Measurements from ENCODE around the gene ZBTB47. TPM values are rescaled to one million over a fixed set of nuclear protein-coding genes. Genes with fewer than 3 reads are reported as not detected.

The ZBTB47 gene
- polyA plus RNA-seq, 10 donors = 26.3 to 37.7 (median 28.4) TPM

- no peak for DNase-seq
These were observed 10.9 kb downstream of the ZBTB47 start for GRCh38 chr3:42664438-42664803.

DNA sequence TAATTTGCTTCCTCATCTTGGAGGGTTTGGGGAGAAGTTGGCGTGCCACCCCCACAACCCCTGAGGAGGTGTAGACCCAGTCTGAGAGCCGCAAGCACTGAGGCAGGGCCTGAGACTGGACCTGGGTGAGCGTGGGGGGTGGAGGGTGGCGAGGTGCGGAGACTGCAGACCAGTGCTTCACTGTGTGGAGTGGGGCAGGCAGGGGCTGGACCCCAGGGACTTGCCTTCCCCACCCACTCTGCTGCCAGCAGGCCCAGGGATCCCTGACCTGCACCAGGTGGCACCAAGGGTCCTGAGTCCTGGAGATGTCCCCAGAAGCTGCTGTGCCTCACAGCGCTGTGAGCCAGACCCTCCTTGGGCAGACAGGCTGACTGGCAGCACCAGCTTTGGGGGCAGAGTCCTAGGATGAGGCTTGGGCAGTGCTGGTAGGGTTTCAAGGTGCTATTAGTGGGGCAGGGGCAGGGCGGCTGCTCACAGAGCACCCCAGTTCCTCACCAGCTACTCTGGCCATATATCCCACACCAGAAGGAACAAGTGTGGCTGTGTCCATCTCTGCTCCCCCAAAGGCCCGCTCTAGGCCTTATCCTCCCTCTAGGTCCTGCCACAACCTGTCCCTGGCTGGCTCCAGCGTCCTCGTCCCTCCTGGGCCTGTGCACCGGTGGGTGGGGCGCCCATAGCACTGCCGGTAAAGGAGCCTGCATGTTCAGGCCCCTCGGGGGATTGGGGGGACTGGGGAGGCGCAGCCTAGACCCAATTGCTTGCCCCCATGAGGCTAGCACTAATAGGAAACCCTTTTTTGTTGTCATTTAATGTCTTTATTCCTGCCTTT, 11.8 kb downstream of the ZBTB47 start:
- DNase-seq = no peak

- DNase-seq = no peak
These were observed 12.5 kb downstream of the ZBTB47 start for GRCh38 chr3:42666022-42666421.

GRCh38 chr3:42666577-42666998, 13.1 kb downstream of the ZBTB47 start:
- DNase-seq = peak in 1 of 3 donors; percentile 22

DNA sequence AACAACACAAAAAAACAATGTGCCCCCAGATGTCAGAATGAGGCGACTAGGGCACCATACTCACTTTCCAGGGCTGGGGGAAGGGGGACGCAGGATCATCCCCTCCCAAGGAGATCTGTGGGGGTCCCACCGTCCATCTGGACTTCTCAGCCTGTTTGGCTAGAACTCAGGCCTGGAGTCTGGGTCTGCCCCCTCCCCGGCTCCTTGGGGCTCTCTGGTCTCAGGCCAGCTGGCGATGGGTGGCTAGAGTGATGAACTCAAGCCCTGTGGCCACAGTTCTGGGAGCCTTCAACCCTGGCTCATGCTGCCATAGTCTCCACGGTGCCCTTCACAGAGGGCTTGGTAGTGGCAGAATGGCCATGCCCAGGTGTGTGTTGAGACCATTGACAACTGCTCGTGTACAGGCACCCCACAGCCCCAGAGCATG, 13.6 kb downstream of the ZBTB47 start:
- peak in 1 of 3 donors; percentile 20 for DNase-seq

- DNase-seq = peak in 1 of 3 donors; percentile 26
These were observed 14.3 kb downstream of the ZBTB47 start for GRCh38 chr3:42667523-42668412.

- DNase-seq = no peak
These were observed 14.9 kb downstream of the ZBTB47 start for GRCh38 chr3:42668413-42668760.

GRCh38 chr3:42668793-42669217, 15.3 kb downstream of the ZBTB47 start:
- DNase-seq = no peak

DNA sequence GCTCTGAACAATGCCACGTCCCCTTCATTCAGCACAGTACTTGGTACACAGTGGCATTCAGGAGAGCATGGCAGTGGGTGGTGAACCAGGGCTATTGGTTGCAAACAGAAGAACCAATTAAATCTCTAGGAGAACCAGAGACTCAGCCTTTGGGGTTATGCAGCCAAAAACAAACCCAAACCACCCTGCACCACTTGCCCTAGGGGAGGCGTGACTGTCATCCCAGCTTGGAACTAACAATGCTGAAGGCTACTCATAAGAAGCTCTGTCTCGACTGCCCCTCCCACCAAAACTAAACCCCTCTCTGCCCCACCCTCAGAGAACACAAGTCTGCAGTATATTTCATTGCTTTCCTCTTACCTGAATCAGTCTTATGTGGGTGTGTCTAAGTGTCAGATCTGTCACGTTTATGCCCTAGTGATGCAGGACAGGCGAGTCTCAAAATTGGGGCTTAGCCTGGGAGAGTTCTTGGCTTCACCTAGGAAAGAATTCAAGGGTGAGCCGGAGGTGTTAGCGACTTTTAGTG, 16.6 kb downstream of the ZBTB47 start:
- no peak for DNase-seq

GRCh38 chr3:42670670-42671069, 17.2 kb downstream of the ZBTB47 start:
- DNase-seq = no peak

- no peak for DNase-seq
These were observed 19.0 kb downstream of the ZBTB47 start for GRCh38 chr3:42672515-42672914.

DNA sequence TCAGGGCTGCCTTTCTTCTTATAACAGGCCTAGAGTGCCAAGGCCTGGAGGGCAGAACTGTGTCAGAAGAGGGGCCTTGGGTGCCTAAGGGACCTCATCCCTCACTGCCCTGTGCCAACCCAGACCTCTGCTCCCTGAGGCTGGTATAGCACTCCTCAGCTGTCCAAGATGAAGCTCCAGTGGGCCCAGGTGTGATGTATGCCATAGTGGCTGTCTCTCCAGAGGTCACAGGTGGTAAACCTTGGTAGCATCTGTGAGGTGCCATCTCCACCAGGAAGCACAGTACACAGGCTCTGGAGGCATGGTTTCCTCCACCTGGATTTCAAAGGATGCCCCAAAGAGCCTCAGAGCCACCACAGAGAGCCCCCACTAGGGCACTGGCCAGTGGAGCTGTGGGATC, 19.6 kb downstream of the ZBTB47 start:
- no peak for DNase-seq

- no peak for DNase-seq
These were observed 20.6 kb downstream of the ZBTB47 start for GRCh38 chr3:42674146-42674545.

DNA sequence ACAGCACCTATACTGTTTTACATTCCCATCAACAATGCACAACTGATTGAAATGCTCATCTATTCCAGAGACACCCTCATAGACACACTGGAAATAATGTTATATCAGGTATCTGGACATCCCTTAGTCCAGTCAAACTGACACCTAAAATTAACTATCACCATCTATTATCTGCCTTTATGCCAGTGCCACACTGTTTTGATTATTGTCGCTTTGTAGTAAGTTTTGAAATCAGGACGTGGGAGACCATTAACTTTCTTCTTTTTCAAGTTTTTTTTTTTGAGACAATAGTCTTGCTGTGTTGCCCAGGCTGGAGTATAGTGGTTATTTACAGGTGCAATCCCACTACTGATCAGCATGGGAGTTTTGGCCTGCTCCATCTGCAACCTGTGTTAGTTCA, 22.4 kb downstream of the ZBTB47 start:
- no peak for DNase-seq

DNA sequence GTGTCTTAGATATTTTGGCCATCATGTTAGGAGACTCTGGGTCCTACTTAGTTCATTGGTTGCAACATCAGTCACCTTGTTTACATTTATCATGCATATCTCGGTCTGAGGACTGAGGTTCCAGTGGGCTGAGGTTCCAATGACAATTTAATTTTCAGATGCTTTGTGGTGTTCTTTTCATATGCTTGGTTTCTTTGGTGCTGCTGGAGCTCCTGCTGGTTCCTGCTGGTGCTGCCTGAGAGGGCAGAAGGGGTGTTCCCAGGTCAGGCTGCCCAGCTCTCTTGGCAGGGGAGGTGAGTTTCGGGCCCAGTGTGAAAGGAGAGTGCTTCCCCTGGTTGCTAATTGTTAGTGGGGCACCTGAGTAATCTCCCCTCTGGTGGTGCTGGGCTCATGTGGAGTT, 24.9 kb downstream of the ZBTB47 start:
- DNase-seq = no peak

GRCh38 chr3:42680271-42680670, 26.8 kb downstream of the ZBTB47 start:
- no peak for DNase-seq

GRCh38 chr3:42680806-42681205, 27.3 kb downstream of the ZBTB47 start:
- no peak for DNase-seq

GRCh38 chr3:42681361-42682038, 28.0 kb downstream of the ZBTB47 start:
- DNase-seq = no peak

DNA sequence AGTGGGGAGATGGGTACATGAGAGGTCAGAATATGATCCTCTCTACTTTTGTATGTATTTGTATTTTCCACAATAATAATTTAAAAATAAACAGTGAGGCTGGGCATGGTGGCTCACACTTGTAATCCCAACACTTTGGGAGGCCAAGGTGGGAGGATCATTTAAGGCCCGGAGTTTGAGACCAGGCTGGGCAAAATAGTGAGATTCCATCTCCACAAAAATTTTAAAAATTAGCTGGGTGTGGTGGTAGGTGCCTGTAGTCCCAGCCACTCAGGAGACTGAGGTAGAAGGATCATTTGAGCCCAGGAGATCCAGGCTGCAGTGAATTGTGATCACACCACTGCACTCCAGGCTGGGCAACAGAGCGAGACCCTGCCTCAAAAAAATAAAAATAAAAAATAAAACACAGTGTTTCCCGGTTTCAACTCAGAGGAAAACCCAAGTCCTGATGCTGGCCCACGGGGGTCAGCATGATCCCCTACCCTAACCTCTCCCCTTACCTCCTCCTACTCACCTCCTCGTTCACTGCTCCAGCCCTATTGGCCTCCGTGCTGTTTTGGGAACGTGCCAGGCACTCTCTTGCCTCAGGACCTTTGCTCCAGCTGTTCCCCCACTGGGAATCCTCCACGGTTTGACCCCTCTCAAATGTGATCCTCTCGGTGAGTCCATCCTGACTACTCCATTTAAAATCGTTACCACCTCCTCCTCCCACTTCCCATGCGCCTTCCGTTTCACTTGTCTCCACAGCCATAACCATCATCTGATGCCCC, 29.0 kb downstream of the ZBTB47 start:
- no peak for DNase-seq

GRCh38 chr3:42683875-42684598, 30.5 kb downstream of the ZBTB47 start:
- peak; percentile 49 to 91 (median 50) for DNase-seq
